Heart left ventricle (tissue), 16 donors: Measurements from ENCODE around the gene TAF6L. TPM values are rescaled to one million over a fixed set of nuclear protein-coding genes. Genes with fewer than 3 reads are reported as not detected.

ENCODE experiments used
- ATAC-seq, 4 donors: fragments of 200-7000 bp; cut with Tn5 transposase; one replicate each; pipeline ENCODE4 v1.9.1; 2020 to 2022; ENCODE audit warnings: moderate library complexity in 4 of 4, mild to moderate bottlenecking in 3 of 4, moderate number of reproducible peaks in 1 of 4
- DNase-seq, 5 donors: peaks; one replicate each; pipeline ENCODE4 v3.0.0-alpha.2; 2020
- H3K27ac ChIP-seq, 12 donors: fragments of 200-600 bp; sonication (generic) in 4 of 12; one replicate each; pipeline versions ENCODE4 v1.5.0 to v1.8.0; 2016 to 2022; ENCODE audit warnings: mild to moderate bottlenecking in 2 of 12
- H3K27me3 ChIP-seq, 9 donors: fragments of 200-600 bp; sonication (generic) in 2 of 9; one replicate each; pipeline versions ENCODE4 v1.5.1 to v1.8.0; 2016 to 2022; ENCODE audit warnings: mild to moderate bottlenecking in 3 of 9
- H3K36me3 ChIP-seq, 9 donors: fragments of 200-600 bp; sonication (generic) in 2 of 9; one replicate each; pipeline versions ENCODE4 v1.5.0 to v1.8.0; 2018 to 2022; ENCODE audit warnings: mild to moderate bottlenecking in 2 of 9
- H3K4me1 ChIP-seq, 12 donors: fragments of 200-600 bp; sonication (generic) in 4 of 12; one replicate each; pipeline versions ENCODE4 v1.5.0 to v1.8.0; 2016 to 2022; ENCODE audit warnings: mild to moderate bottlenecking in 3 of 12
- H3K4me3 ChIP-seq, 12 donors: fragments of 200-600 bp; sonication (generic) in 4 of 12; one replicate each; pipeline versions ENCODE4 v1.5.0 to v1.8.0; 2017 to 2022; ENCODE audit warnings: mild to moderate bottlenecking in 9 of 12, moderate library complexity in 4 of 12
- H3K9me3 ChIP-seq, 12 donors: fragments of 200-600 bp; sonication (generic) in 4 of 12; one replicate each; pipeline versions ENCODE4 v1.5.0 to v1.8.0; 2016 to 2022; ENCODE audit warnings: mild to moderate bottlenecking in 1 of 12
- POLR2A ChIP-seq, 2 donors: fragments of 450-650 bp; IDR thresholded peaks; one replicate each; pipeline ENCODE4 v1.6.1; 2017; ENCODE audit warnings: antibody characterized with exemption in 2 of 2, mild to moderate bottlenecking in 2 of 2, moderate library complexity in 2 of 2
- WGBS, 4 donors: extraction: QIAGEN DNeasy Blood & Tissue Kit in 2 of 4; methylation state at CpG; one replicate each; pipeline versions ENCODE4 v1.1.5 to v1.1.7; 2013 to 2018; 5-methylcytosine and 5-hydroxymethylcytosine counted together
- intact Hi-C, 10 donors: fragments of 100-400 bp; cut with DNase I; formaldehyde crosslinking; loops; one replicate each; pipeline versions ENCODE4 v1.11.1 to v1.14.2; 2022
- polyA plus RNA-seq, 2 donors: library from polyadenylated mRNA; stranded (reverse); fragments of 200-250 nt; gene quantifications; one replicate each; pipeline ENCODE4 v1.2.3, GENCODE V29; 2013
- total RNA-seq, 9 donors: library from RNA; depleted of rRNA in 2 of 9; stranded (reverse); fragments of >200 nt in 2 of 9; fragmentation: NEBNext Ultra II Directional in 3 of 9; extraction: Animal tissue kit (Norgen Biotek cat#: 25700) in 3 of 9; gene quantifications; one replicate each; pipeline versions ENCODE4 v1.1.0 to v1.2.4, GENCODE V29; 2016 to 2023
- TF ChIP-seq, protein P1 (sequence below), 12 donors: fragments of 200-600 bp; sonication (generic) in 4 of 12; IDR thresholded peaks; one replicate each; pipeline versions ENCODE4 v1.5.0 to v1.8.0; 2018 to 2022; ENCODE audit warnings: antibody characterized with exemption in 12 of 12, mild to moderate bottlenecking in 5 of 12
- donor health status: ischemic (EF 13 %, LVEDD 7.1; RV severe dilation, severe dysfunction).
- donor health status: healthy with polysubstance abuse.
- donor health status: DM: no; HTN: yes; CAD: no.
- donor health status: DM: no; HTN: no; CAD: no.
- donor health status: ischemic (EF 25% LVEDD 6.9; RV normal size, moderate dysfunction).
- donor health status: ischemic (EF 25% LVEDD 5.7; RV mildly dilated, moderate dysfunction).
- donor health status: healthy.
- donor health status: DM: yes; HTN: yes; CAD: no.
- donor health status: ischemic (EF 35%, LVEDD 5.7; RV mildly dilated, moderate dysfunction).
- donor health status: nonischemic (EF 11% LVEDD 7.7; RV severe dilation, severe dysfunction).
- donor health status: DM: yes; HTN: yes; CAD: no.
- donor health status: PGD.
- donor health status: ischemic (EF 29% LVEDD 5.4; RV normal size, mild dysfunction).
- donor health status: nonischemic (EF 23%, LVEDD 6.1; RV moderate dilation, normal function).

Gene TAF6L
- total and polyA plus RNA-seq, 11 donors = 7.1 to 19.5 (median 9.3) TPM

GRCh38 chr11:62725646-62726045 is 45.5 kb upstream of the TAF6L start:
- Histone ChIP-seq H3K36me3 (peaks cover 3 to 43% (median 37%) of the 10 kb centered on the region in 9 donors), H3K27ac (peak overlapping the region; percentile 77 to 99 (median 96)), H3K9me3 (no peaks in the 10 kb centered on the region), H3K4me1 (peaks cover 3 to 51% (median 38%) of the 10 kb centered on the region in 12 donors), H3K27me3 (no peaks in the 10 kb centered on the region), H3K4me3 (peak overlapping the region; percentile 64 to 98 (median 85))
- DNase-seq (no peak), ATAC-seq (no peak)
- TF ChIP-seq, protein P1, sequence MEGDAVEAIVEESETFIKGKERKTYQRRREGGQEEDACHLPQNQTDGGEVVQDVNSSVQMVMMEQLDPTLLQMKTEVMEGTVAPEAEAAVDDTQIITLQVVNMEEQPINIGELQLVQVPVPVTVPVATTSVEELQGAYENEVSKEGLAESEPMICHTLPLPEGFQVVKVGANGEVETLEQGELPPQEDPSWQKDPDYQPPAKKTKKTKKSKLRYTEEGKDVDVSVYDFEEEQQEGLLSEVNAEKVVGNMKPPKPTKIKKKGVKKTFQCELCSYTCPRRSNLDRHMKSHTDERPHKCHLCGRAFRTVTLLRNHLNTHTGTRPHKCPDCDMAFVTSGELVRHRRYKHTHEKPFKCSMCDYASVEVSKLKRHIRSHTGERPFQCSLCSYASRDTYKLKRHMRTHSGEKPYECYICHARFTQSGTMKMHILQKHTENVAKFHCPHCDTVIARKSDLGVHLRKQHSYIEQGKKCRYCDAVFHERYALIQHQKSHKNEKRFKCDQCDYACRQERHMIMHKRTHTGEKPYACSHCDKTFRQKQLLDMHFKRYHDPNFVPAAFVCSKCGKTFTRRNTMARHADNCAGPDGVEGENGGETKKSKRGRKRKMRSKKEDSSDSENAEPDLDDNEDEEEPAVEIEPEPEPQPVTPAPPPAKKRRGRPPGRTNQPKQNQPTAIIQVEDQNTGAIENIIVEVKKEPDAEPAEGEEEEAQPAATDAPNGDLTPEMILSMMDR (IDR thresholded peaks at IDR 0.05) = no peak
- no peak for TF ChIP-seq POLR2A (IDR thresholded peaks at IDR 0.05)
- intact Hi-C loops = loop anchor here in 6 of 10 donors (1.0 to 10.0 kb wide), 7 partner anchors 15 to 129 kb away; partner anchors contain the start of gene TAF6L (in 1 of the 6)
- WGBS, 4 donors = 1 to 2% (median 2%) methylated on average over 7 of the region's 7 CpGs

DNA sequence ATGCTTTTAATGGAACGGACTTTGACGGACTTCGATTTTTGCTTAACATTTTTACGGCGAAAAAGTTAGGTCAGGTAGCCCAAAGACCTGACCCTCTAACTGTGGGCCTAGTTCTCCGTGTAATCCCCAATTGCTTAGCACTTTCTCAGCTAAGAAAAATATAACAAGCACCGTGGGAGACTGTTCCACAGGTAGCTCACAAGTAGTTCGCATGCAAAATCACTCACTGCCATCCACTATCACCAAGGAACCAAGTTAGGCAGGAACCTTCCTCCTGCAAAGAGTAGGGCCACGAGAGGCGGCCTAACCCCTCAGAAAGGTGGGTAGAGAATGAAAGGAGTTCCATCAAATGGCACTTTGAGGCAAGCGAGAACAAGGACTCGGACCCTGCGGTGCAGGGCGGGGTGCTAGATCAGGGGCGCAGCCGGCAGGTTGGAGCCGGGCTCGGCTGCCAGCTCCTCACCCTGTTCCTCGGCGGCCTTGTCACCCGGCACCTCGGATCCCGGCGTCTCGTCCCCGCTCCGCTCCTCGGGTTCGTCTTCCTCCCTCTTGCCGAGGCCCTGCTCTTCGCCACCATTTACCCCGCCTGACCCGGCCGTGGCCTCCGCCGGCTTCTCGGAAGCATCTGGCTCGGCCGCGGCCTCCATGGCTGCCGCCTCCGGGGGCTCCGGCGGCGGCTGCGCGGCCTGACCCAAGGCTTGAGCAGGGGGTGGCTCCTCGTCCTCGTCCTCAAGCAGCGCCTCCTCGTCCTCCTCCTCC is 44.9 kb upstream of the TAF6L start:
- 1% methylated on average over 37 to 51 of the region's 51 CpGs for WGBS, 4 donors
- intact Hi-C loops = loop anchor here in 6 of 10 donors (1.0 to 10.0 kb wide), 7 partner anchors 16 to 128 kb away; partner anchors contain the start of gene TAF6L (in 1 of the 6)
- peak in 1 of 4 donors; percentile 0 for ATAC-seq

DNA sequence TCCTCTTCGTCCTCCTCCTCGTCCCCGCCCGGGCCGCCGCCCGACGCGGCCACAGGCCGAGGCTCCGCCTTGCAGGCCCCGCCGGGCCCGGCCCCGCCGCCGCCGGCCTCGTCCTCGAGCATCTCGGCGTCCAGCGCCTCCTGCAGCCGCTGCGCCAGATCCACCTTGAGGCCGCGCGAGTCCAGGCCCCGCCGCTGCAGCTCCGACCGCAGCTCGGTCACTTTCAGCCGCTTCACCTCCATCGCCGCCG is 44.4 kb upstream of the TAF6L start:
- intact Hi-C loops = loop anchor here in 6 of 10 donors (1.0 to 10.0 kb wide), 7 partner anchors 16 to 128 kb away; partner anchors contain the start of gene TAF6L (in 1 of the 6)
- peak in 2 of 4 donors; percentile 5 to 23 for ATAC-seq
- peak overlapping the region; percentile 77 to 99 (median 96) for H3K27ac ChIP-seq
- peaks cover 3 to 58% (median 45%) of the 10 kb centered on the region in 12 donors for H3K4me1 ChIP-seq
- H3K27me3 ChIP-seq = no peaks in the 10 kb centered on the region
- H3K9me3 ChIP-seq = no peaks in the 10 kb centered on the region
- no peak for TF ChIP-seq POLR2A (IDR thresholded peaks at IDR 0.05)
- TF ChIP-seq, protein P1 (IDR thresholded peaks at IDR 0.05) = no peak
- H3K4me3 ChIP-seq = peak overlapping the region; percentile 64 to 98 (median 85)
- no peak for DNase-seq
- H3K36me3 ChIP-seq = peaks cover 3 to 39% (median 33%) of the 10 kb centered on the region in 9 donors
- WGBS, 4 donors = 1 to 2% (median 1%) methylated on average over 11 to 37 of the region's 37 CpGs

More for the DNA sequence above, 44.9 kb upstream of the TAF6L start:
- Histone ChIP-seq H3K4me1 (peaks cover 3 to 57% (median 45%) of the 10 kb centered on the region in 12 donors), H3K27me3 (no peaks in the 10 kb centered on the region), H3K27ac (peak overlapping the region; percentile 77 to 99 (median 96)), H3K9me3 (no peaks in the 10 kb centered on the region), H3K4me3 (peak overlapping the region; percentile 64 to 98 (median 85)), H3K36me3 (peaks cover 3 to 41% (median 35%) of the 10 kb centered on the region in 9 donors)
- no peak for TF ChIP-seq POLR2A (IDR thresholded peaks at IDR 0.05)
- TF ChIP-seq, protein P1 (IDR thresholded peaks at IDR 0.05) = no peak
- peak in 2 of 5 donors; percentile 37 to 45 for DNase-seq
